K562 (cell line): Measurements from ENCODE around the gene MINDY3. TPM values are rescaled to one million over a fixed set of nuclear protein-coding genes. Genes with fewer than 3 reads are reported as not detected.
A peak's percentile ranks its signal among the peaks of the same experiment; 100 is the strongest.

Experiments used
- ARID2 ChIP-seq: fragments of 450-650 bp; IDR thresholded peaks from 2 replicates; pipeline ENCODE4 v1.6.1; 2017; ENCODE audit warnings: antibody characterized with exemption, mild to moderate bottlenecking
- CHCHD3 ChIP-seq: fragments of 250-450 bp; sonication (Bioruptor Pico); IDR thresholded peaks from 2 replicates; pipeline ENCODE4 v2.1.2; 2022; ENCODE audit warnings: mild to moderate bottlenecking
- E2F1 ChIP-seq: sonication (generic); formaldehyde crosslinking; IDR thresholded peaks from 2 replicates; pipeline ENCODE4 v1.8.1; 2023; ENCODE audit warnings: mild to moderate bottlenecking, missing genetic modification reagents, moderate library complexity
- FUS ChIP-seq: fragments of 200-400 bp; formaldehyde crosslinking; optimal IDR thresholded peaks from 2 replicates; pipeline ENCODE3; 2017; ENCODE audit warnings: low read depth, low read length
- HDAC2 ChIP-seq: fragments of 450-650 bp; IDR thresholded peaks from 2 replicates; pipeline ENCODE4 v1.6.1; 2016; ENCODE audit warnings: mild to moderate bottlenecking
- HMBOX1 ChIP-seq: sonication (generic); IDR thresholded peaks from 2 replicates; pipeline ENCODE4 v1.6.1; 2016
- MBD2 ChIP-seq: sonication (generic); IDR thresholded peaks from 2 replicates; pipeline ENCODE4 v1.6.1; 2016; ENCODE audit warnings: low read depth, borderline replicate concordance
- NCOA6 ChIP-seq: fragments of 450-650 bp; IDR thresholded peaks from 2 replicates; pipeline ENCODE4 v1.6.1; 2017; ENCODE audit warnings: mild to moderate bottlenecking
- PCBP1 ChIP-seq: fragments of 200-400 bp; formaldehyde crosslinking; IDR thresholded peaks from 2 replicates; pipeline ENCODE4 v1.6.1; 2018; ENCODE audit warnings: mild to moderate bottlenecking, low read depth, low read length; ENCODE audit not compliant: poor library complexity, severe bottlenecking
- POLR2AphosphoS2 ChIP-seq: IDR thresholded peaks from 2 replicates; pipeline ENCODE4 v1.6.1; 2012; ENCODE audit warnings: low read length, improper control_type of control experiment
- POLR3G ChIP-seq: IDR thresholded peaks from 2 replicates; pipeline ENCODE4 v1.6.1; 2011; ENCODE audit not compliant: insufficient read length, insufficient replicate concordance; ENCODE audit errors: extremely low read depth
- RNF2 ChIP-seq: sonication (generic); IDR thresholded peaks from 2 replicates; pipeline ENCODE4 v1.6.1; 2016
- SRSF3 ChIP-seq: fragments of 200-400 bp; formaldehyde crosslinking; IDR thresholded peaks from 2 replicates; pipeline ENCODE4 v1.6.1; 2016; ENCODE audit warnings: mild to moderate bottlenecking, low read length, moderate library complexity; ENCODE audit not compliant: insufficient read depth
- TAF9B ChIP-seq: fragments of 450-650 bp; IDR thresholded peaks from 2 replicates; pipeline ENCODE4 v1.6.1; 2018; ENCODE audit warnings: mild to moderate bottlenecking; ENCODE audit not compliant: partially characterized antibody
- TEAD4 ChIP-seq, 2 experiments: sonication (generic) in 1 of 2; formaldehyde crosslinking in 1 of 2; IDR thresholded peaks; 2 replicates each; pipeline versions ENCODE4 v1.6.1 to v1.8.0; 2012 to 2022; ENCODE audit warnings: borderline replicate concordance in 1 of 2, inconsistent platforms in 1 of 2, low read length in 1 of 2, mild to moderate bottlenecking in 1 of 2, missing genetic modification reagents in 1 of 2
- USF2 ChIP-seq: sonication (generic); formaldehyde crosslinking; IDR thresholded peaks from 2 replicates; pipeline ENCODE4 v1.5.0; 2020; ENCODE audit warnings: missing genetic modification reagents
- ZFP1 ChIP-seq: fragments of 450-650 bp; formaldehyde crosslinking; IDR thresholded peaks from 2 replicates; pipeline ENCODE4 v1.4.0; 2020; ENCODE audit warnings: mild to moderate bottlenecking, mixed read lengths
- ZNF507 ChIP-seq: conservative IDR thresholded peaks from 2 replicates; pipeline ENCODE4 v1.6.1; 2017; ENCODE audit warnings: missing genetic modification characterization, missing compliant biosample characterization
- ZNF57 ChIP-seq: fragments of 450-650 bp; formaldehyde crosslinking; IDR thresholded peaks from 2 replicates; pipeline ENCODE4 v1.4.0; 2020; ENCODE audit warnings: mild to moderate bottlenecking, moderate library complexity
- ZNF766 ChIP-seq: fragments of 200-800 bp; sonication (Bioruptor generic); conservative IDR thresholded peaks from 2 replicates; pipeline ENCODE4 v1.6.1; 2016; ENCODE audit warnings: missing genetic modification characterization, missing compliant biosample characterization
- ZSCAN32 ChIP-seq: fragments of 450-650 bp; formaldehyde crosslinking; IDR thresholded peaks from 2 replicates; pipeline ENCODE4 v1.4.0; 2020; ENCODE audit warnings: mild to moderate bottlenecking, moderate library complexity
- polyA plus RNA-seq, 8 experiments: library from polyadenylated mRNA; depleted of rRNA in 4 of 8; stranded (reverse) in 5 of 8; unstranded in 3 of 8; fragments of >200 nt; fragmentation: Nextera tagmentation in 2 of 8; fragmentation: Illumina TruSeq in 1 of 8; extraction: Ambion mirVana in 2 of 8; extraction: Trizol in 1 of 8; gene quantifications; 2 replicates each; pipeline versions ENCODE4 v1.2.1 to v1.2.3, GENCODE V29; 2011 to 2014; ENCODE audit warnings: inconsistent platforms in 1 of 8, missing spikeins in 1 of 8
- total RNA-seq, 7 experiments: library from RNA; depleted of rRNA in 6 of 7; stranded (reverse); fragments of >200 nt in 6 of 7; fragmentation: Illumina TruSeq in 2 of 7; extraction: Trizol in 2 of 7; gene quantifications; 2 replicates each; pipeline versions ENCODE4 v1.2.1 to v1.2.3, GENCODE V29; 2011 to 2021; ENCODE audit warnings: low replicate concordance in 1 of 7
- TF ChIP-seq, protein P1 (sequence below): fragments of 250-450 bp; sonication (Bioruptor Pico); IDR thresholded peaks from 2 replicates; pipeline ENCODE4 v1.8.0; 2022; ENCODE audit warnings: moderate library complexity, mild to moderate bottlenecking, inconsistent platforms
- TF ChIP-seq, protein P2 (sequence below): fragments of 250-450 bp; sonication (Bioruptor Pico); IDR thresholded peaks from 2 replicates; pipeline ENCODE4 v1.9.0; 2021; ENCODE audit warnings: mild to moderate bottlenecking
- TF ChIP-seq, protein P3 (sequence below): sonication (generic); formaldehyde crosslinking; IDR thresholded peaks from 2 replicates; pipeline ENCODE4 v1.8.1; 2022; ENCODE audit warnings: missing genetic modification reagents

The MINDY3 gene
- total and polyA plus RNA-seq, 9 of the 15 experiments (the other 6 are each of a cell fraction or from before 2014, with no cell fraction given): 14.0 to 35.9 (median 23.6) TPM

- TF ChIP-seq CHCHD3 (CRISPR knock-in tag) (no peak), MBD2 (no peak), ZNF507 (tag) (no peak), ZNF766 (CRISPR knock-in tag) (no peak), ZSCAN32 (CRISPR knock-in tag) (no peak), USF2 (CRISPR knock-in tag) (no peak), TEAD4 (IDR thresholded peaks at IDR 0.05; ENCODE audit: low read length) (no peak), TEAD4 (CRISPR knock-in tag; IDR thresholded peaks at IDR 0.05; ENCODE audit: borderline replicate concordance) (no peak), PCBP1 (no peak), RNF2 (no peak), HMBOX1 (peak; percentile 85), NCOA6 (no peak), POLR2AphosphoS2 (no peak), SRSF3 (no peak), E2F1 (no peak), ZNF57 (CRISPR knock-in tag) (no peak), FUS (no peak), POLR3G (no peak), TAF9B (no peak), HDAC2 (no peak), ZFP1 (no peak), ARID2 (no peak)
- TF ChIP-seq, protein P1, sequence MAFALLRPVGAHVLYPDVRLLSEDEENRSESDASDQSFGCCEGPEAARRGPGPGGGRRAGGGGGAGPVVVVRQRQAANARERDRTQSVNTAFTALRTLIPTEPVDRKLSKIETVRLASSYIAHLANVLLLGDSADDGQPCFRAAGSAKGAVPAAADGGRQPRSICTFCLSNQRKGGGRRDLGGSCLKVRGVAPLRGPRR (CRISPR knock-in tag): no peak
- TF ChIP-seq, protein P2, sequence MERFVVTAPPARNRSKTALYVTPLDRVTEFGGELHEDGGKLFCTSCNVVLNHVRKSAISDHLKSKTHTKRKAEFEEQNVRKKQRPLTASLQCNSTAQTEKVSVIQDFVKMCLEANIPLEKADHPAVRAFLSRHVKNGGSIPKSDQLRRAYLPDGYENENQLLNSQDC (CRISPR knock-in tag): no peak
- TF ChIP-seq, protein P3, sequence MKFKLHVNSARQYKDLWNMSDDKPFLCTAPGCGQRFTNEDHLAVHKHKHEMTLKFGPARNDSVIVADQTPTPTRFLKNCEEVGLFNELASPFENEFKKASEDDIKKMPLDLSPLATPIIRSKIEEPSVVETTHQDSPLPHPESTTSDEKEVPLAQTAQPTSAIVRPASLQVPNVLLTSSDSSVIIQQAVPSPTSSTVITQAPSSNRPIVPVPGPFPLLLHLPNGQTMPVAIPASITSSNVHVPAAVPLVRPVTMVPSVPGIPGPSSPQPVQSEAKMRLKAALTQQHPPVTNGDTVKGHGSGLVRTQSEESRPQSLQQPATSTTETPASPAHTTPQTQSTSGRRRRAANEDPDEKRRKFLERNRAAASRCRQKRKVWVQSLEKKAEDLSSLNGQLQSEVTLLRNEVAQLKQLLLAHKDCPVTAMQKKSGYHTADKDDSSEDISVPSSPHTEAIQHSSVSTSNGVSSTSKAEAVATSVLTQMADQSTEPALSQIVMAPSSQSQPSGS (CRISPR knock-in tag): no peak
These were observed 116.0 kb downstream of the MINDY3 start (continued) for GRCh38 chr10:15744217-15744865.
